ENCODE data around the gene RAB34. TPM values are rescaled to one million over a fixed set of nuclear protein-coding genes. Genes with fewer than 3 reads are reported as not detected.
A peak's percentile ranks its signal among the peaks of the same experiment; 100 is the strongest.

RAB34 gene
- total and polyA plus RNA-seq, 2 donors (not counting 1 experiment from before 2014, with no cell fraction given) = 17.1 to 18.0 TPM

DNA sequence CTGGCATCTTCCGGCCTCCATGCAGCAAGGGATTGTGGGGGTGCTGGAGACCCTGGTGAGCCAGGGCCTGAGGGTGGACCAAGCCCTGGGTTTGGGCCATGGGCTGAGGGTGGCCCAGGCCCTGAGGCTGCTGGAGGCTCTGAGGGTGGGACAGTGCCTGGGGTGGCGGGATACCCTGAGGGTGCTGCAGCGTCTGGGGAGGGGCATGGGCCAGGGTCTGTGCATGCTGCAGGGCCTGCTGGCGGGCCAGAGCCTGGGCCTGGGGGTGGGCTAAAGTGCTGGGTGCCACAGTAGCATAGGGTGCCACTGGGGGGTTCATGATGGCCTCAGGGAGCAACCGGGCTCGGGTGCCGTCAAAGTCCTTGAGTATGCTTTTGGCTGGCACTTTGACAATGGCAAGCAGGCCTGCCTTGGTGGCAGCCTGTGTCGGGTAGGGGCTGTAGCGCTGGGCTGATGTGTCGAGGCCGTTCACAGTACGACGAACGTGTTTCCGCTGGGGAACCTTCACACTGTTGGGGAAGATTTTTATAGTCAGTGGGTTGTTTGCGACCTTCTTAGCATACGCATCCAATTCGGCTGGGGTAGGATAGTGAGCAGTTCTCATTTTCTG lies 41.7 kb upstream of the RAB34 start:
- Histone ChIP-seq H3K9me3 (ENCODE audit: control extremely low read depth in 1 of 3, control insufficient read depth in 2 of 3, insufficient read depth in 1 of 3, low read length in 2 of 3) (no peaks in the 10 kb centered on the region), H3K27me3 (replicated peaks in 1 of 4; ENCODE audit: control extremely low read depth in 1 of 4, control insufficient read depth in 3 of 4, insufficient read depth in 4 of 4, low read length in 3 of 4) (no peaks in the 10 kb centered on the region), H3K36me3 (replicated peaks in 1 of 2; ENCODE audit: control extremely low read depth in 1 of 2, control insufficient read depth in 1 of 2, extremely low read depth in 1 of 2, insufficient read depth in 2 of 2, low read length in 1 of 2) (peaks cover 7 to 34% of the 10 kb centered on the region in 2 experiments), H3K27ac (ENCODE audit: low read length in 2 of 2) (no peak overlapping the region), H3K4me2 (replicated peaks; ENCODE audit: low read depth, low read length, poor library complexity, severe bottlenecking) (no peak overlapping the region), H3K4me1 (ENCODE audit: control insufficient read depth in 2 of 2, insufficient read depth in 2 of 2, low read length in 2 of 2) (peaks cover 0 to 8% of the 10 kb centered on the region in 2 donors), H3K79me2 (ENCODE audit: control insufficient read depth, insufficient read depth, low read length) (peaks cover 39% of the 10 kb centered on the region), H2AFZ (ENCODE audit: insufficient read depth, low read depth, low read length, poor library complexity, severe bottlenecking) (no peak overlapping the region), H3K4me3 (ENCODE audit: control extremely low read depth in 1 of 5, extremely low read depth in 1 of 5, insufficient read depth in 1 of 5, low read depth in 2 of 5, low read length in 4 of 5) (no peak overlapping the region), H4K20me1 (ENCODE audit: control insufficient read depth, insufficient read depth, low read length, poor library complexity, severe bottlenecking) (peaks cover 29% of the 10 kb centered on the region), H3K9ac (ENCODE audit: low read length) (no peak overlapping the region)
- DNase-seq (peak; percentile 25), ATAC-seq (ENCODE audit: low read depth) (no peak)
- intact Hi-C loops (cut with micrococcal nuclease) = no loop called here
- ChIA-PET POLR2A (no interaction called here), CTCF (interaction anchor here (6.6 to 7.6 kb wide), 5 partner anchors 9 to 194 kb away, joined by 58 to 137 read pairs (median 112); partner anchors contain the start of genes DHRS13, FLOT2, NEK8 and PHF12)
- WGBS (ENCODE audit: insufficient coverage) = over 99% methylated on average over 18 of the region's 18 CpGs
- H3K27ac Mint-ChIP-seq = no peak overlapping the region
- no peaks in the 10 kb centered on the region for H3K9me3 Mint-ChIP-seq (ENCODE audit: insufficient read depth)
- no peaks in the 10 kb centered on the region for H3K27me3 Mint-ChIP-seq
- peaks cover 11% of the 10 kb centered on the region for H3K4me1 Mint-ChIP-seq
- H3K4me3 Mint-ChIP-seq = no peak overlapping the region
- no peak for TF ChIP-seq EZH2 (IDR thresholded peaks at IDR 0.05; ENCODE audit: borderline replicate concordance, insufficient read depth, low read depth, low read length, poor library complexity, severe bottlenecking)
- TF ChIP-seq, protein P1, sequence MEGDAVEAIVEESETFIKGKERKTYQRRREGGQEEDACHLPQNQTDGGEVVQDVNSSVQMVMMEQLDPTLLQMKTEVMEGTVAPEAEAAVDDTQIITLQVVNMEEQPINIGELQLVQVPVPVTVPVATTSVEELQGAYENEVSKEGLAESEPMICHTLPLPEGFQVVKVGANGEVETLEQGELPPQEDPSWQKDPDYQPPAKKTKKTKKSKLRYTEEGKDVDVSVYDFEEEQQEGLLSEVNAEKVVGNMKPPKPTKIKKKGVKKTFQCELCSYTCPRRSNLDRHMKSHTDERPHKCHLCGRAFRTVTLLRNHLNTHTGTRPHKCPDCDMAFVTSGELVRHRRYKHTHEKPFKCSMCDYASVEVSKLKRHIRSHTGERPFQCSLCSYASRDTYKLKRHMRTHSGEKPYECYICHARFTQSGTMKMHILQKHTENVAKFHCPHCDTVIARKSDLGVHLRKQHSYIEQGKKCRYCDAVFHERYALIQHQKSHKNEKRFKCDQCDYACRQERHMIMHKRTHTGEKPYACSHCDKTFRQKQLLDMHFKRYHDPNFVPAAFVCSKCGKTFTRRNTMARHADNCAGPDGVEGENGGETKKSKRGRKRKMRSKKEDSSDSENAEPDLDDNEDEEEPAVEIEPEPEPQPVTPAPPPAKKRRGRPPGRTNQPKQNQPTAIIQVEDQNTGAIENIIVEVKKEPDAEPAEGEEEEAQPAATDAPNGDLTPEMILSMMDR (IDR thresholded peaks at IDR 0.05) = no peak

DNA sequence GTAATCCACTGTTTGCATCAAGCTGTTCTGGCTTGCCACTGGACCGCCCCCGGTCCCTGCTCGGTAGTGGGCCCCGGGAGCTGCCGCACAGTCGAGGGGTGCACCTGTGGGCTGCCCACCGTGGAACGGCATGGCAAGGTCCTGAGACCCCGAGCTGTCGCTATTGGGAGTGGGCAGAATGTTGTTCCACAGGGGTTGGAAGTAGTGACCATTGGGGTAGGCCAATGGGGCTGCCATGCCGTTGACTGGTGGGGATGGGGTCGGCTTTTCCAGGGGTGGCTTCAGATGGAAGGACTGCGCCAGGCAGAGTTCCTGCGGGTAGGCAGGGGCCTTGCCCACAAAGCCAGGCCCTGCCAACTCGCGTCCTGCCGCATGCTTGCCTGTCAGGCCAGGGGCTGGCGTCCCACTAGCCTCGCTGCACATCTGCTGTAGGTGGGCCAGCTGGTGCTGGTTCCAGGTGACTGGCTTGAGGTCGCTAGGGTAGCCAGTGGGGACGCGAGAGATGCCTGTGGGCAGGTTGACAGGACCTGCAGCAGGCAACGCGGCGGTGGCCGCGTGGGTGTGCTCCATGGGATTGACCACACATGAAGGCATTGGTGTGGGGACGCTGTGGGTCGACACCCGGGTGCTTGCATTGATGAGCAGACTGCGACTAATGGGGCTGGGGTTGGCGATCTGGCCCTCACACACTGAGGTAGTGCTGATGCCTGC lies 40.9 kb upstream of the RAB34 start:
- Histone ChIP-seq H3K4me1 (ENCODE audit: control insufficient read depth in 2 of 2, insufficient read depth in 2 of 2, low read length in 2 of 2) (peaks cover 0 to 8% of the 10 kb centered on the region in 2 donors), H4K20me1 (ENCODE audit: control insufficient read depth, insufficient read depth, low read length, poor library complexity, severe bottlenecking) (peaks cover 28% of the 10 kb centered on the region), H3K27ac (ENCODE audit: low read length in 2 of 2) (no peak overlapping the region), H3K9ac (ENCODE audit: low read length) (no peak overlapping the region), H3K36me3 (replicated peaks in 1 of 2; ENCODE audit: control extremely low read depth in 1 of 2, control insufficient read depth in 1 of 2, extremely low read depth in 1 of 2, insufficient read depth in 2 of 2, low read length in 1 of 2) (peaks cover 7 to 34% of the 10 kb centered on the region in 2 experiments), H3K9me3 (ENCODE audit: control extremely low read depth in 1 of 3, control insufficient read depth in 2 of 3, insufficient read depth in 1 of 3, low read length in 2 of 3) (no peaks in the 10 kb centered on the region), H3K79me2 (ENCODE audit: control insufficient read depth, insufficient read depth, low read length) (peaks cover 36% of the 10 kb centered on the region), H3K4me3 (ENCODE audit: control extremely low read depth in 1 of 5, extremely low read depth in 1 of 5, insufficient read depth in 1 of 5, low read depth in 2 of 5, low read length in 4 of 5) (no peak overlapping the region), H2AFZ (ENCODE audit: insufficient read depth, low read depth, low read length, poor library complexity, severe bottlenecking) (no peak overlapping the region), H3K27me3 (replicated peaks in 1 of 4; ENCODE audit: control extremely low read depth in 1 of 4, control insufficient read depth in 3 of 4, insufficient read depth in 4 of 4, low read length in 3 of 4) (no peaks in the 10 kb centered on the region), H3K4me2 (replicated peaks; ENCODE audit: low read depth, low read length, poor library complexity, severe bottlenecking) (no peak overlapping the region)
- ChIA-PET CTCF (interaction anchor here (1.0 kb wide), 1 partner anchor 31 kb away, joined by 4 read pairs; no protein-coding TSS in a partner anchor), POLR2A (no interaction called here)
- no peaks in the 10 kb centered on the region for H3K27me3 Mint-ChIP-seq
- DNase-seq = peak; percentile 31
- no peaks in the 10 kb centered on the region for H3K9me3 Mint-ChIP-seq (ENCODE audit: insufficient read depth)
- no peak for TF ChIP-seq EZH2 (IDR thresholded peaks at IDR 0.05; ENCODE audit: borderline replicate concordance, insufficient read depth, low read depth, low read length, poor library complexity, severe bottlenecking)
- TF ChIP-seq, protein P1 (IDR thresholded peaks at IDR 0.05) = no peak
- WGBS (ENCODE audit: insufficient coverage) = 97% methylated on average over 32 of the region's 32 CpGs
- intact Hi-C loops (cut with micrococcal nuclease) = no loop called here
- no peak overlapping the region for H3K27ac Mint-ChIP-seq
- no peak overlapping the region for H3K4me3 Mint-ChIP-seq
- no peak for ATAC-seq (ENCODE audit: low read depth)
- H3K4me1 Mint-ChIP-seq = peaks cover 9% of the 10 kb centered on the region
